ENCODE results near the gene ILF3.
"Not testable (repeated sequence)": the region's sequence is repeated elsewhere in the genome, so short reads cannot be mapped to it uniquely, and the experiment has no call there.

ILF3 gene

GRCh38 chr19:10675214-10675613 is 21.1 kb downstream of the ILF3 start:
- not testable (repeated sequence) for DNase-seq (ENCODE audit: low spot score)

GRCh38 chr19:10677751-10678150 is 23.6 kb downstream of the ILF3 start:
- DNase-seq (ENCODE audit: low spot score), result no peak

- no peak for DNase-seq (ENCODE audit: low spot score)
Measured at GRCh38 chr19:10678813-10679212, 24.7 kb downstream of the ILF3 start.

DNA sequence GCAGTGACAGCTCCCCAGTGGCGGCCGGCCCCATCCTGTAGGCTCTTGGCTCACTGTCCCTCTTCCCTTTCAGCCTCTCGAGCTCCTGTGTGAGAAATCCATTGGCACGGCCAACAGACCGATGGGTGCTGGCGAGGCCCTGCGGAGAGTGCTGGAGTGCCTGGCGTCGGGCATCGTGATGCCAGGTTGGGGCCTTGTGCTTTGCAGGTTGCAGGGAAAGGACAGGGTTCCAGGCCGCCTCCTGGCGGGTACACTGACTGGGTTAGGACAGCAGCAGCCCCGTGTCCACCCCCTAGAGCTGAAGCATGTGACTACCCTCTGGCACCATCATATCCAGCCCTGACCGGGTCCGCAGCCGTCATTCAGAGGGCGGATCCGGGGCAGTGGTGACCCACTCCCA is 25.6 kb downstream of the ILF3 start:
- no peak for DNase-seq (ENCODE audit: low spot score)

DNA sequence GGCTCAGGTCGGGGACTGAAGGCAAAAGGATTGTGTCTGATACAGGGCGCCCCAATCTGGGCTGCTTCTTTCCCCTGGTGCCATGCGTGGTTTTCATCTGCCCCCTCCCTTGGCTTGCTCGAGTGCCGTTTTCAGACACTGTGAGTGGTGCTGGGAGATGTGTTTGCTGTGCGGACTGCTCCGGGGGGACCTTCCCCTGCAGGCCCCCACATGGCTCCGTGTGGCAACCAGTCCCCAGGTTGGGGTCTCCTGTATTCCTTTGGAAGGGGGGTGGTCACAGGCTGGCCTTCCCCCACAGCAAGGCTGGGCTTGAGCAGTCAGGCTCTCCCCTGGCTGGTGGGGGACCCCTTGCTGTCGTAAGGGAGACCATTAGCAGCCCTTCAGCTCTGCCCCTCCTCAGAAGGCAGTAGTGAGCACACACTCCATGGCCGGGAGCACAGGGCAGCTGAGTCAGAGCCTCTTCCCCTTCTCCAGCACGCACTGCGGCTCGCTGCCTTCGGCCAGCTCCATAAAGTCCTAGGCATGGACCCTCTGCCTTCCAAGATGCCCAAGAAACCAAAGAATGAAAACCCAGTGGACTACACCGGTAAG is 26.5 kb downstream of the ILF3 start:
- DNase-seq (ENCODE audit: low spot score), result no peak

GRCh38 chr19:10681658-10682057 is 27.5 kb downstream of the ILF3 start:
- no peak for DNase-seq (ENCODE audit: low spot score)

DNA sequence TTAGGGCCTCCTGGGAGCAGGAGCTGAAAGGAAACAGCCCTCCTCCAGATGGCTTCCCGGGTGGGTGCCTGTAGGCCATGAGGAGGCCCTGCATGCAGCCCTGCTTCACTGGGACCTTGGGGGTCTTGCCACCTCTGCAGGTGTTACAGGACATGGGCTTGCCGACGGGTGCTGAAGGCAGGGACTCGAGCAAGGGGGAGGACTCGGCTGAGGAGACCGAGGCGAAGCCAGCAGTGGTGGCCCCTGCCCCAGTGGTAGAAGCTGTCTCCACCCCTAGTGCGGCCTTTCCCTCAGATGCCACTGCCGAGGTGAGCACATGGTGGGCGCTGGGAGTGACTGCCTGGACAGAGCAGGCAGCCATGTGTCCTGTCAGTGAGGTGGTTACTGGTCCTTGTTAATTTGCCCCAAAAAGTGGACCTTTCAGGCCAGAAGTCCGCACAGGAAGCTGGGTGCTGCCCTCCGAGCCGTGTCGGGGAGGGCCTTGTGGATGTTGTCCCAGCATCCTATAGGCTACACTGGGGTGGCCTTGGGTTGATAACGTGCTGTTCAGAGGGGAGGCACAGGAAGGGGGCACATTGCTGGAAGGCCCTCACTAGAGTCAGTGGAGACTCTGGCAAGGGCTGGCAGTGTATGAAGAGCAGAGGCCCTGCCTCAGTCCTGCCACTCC is 28.4 kb downstream of the ILF3 start:
- no peak for DNase-seq (ENCODE audit: low spot score)

DNA sequence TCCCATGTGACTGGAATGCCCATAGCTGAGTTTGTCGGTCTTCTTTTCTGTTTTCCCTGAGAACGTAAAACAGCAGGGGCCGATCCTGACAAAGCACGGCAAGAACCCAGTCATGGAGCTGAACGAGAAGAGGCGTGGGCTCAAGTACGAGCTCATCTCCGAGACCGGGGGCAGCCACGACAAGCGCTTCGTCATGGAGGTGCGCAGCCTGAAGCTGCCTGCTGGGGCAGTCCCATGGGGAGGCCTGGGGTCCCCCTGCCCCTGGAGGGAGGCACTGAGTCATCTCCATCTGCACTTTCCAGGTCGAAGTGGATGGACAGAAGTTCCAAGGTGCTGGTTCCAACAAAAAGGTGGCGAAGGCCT is 28.9 kb downstream of the ILF3 start:
- no peak for DNase-seq (ENCODE audit: low spot score)

GRCh38 chr19:10683582-10683981 is 29.4 kb downstream of the ILF3 start:
- no peak for DNase-seq (ENCODE audit: low spot score)

DNA sequence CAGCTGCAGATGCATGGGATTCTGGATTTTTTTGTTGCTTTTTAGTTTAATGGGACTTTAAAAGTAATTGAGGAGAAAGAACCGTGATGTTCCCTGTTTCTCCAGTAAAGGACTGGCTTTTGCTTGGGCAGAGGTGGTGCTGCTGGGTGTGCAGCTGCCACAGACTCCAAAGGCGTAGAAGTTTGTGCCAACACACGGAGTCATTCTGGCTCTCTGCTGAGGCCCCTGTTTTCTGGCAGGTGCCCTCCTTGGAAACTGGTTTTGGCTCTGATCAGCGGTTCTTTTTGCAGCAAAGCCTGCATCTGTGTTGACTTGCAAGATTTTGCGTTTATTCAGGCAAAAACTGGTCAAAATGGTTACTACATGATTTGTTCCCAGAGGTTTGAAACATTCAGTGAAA is 31.1 kb downstream of the ILF3 start:
- peak; percentile 53 for DNase-seq (ENCODE audit: low spot score)

- no peak for DNase-seq (ENCODE audit: low spot score)
Measured at GRCh38 chr19:10686193-10686592, 32.0 kb downstream of the ILF3 start.

- DNase-seq (ENCODE audit: low spot score), result peak; percentile 89
Measured at GRCh38 chr19:10686661-10687517, 32.7 kb downstream of the ILF3 start.

DNA sequence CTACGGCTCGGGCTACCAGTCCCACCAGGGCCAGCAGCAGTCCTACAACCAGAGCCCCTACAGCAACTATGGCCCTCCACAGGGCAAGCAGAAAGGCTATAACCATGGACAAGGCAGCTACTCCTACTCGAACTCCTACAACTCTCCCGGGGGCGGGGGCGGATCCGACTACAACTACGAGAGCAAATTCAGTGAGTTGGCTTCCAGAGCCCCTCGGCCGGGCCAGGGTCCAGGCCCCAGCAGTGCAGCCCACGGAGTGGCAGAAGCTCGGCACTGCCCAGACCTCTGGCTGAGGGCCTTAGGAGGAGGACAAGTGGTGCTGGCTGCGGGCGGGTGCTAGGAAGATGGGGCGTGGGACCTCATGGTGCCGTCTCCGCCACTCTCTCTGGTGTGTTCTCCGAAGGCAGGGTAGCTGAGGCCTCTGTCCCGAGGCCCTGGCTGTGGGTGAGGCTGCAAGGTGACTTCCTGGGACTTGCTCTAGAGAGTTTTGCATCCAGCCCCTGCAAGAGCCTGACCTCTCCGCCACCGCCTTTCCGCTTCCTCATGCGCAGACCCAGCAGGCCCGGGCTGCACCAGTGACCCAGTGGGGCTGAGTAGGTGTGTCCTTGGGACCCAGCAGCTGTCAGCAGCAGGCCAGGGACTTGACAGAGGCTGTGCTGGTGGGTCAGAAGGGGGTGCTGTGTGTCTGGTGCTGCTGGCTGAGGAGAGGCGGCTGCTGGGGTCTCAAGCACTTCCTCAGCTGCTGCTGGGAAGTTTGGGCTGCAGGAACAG is 33.6 kb downstream of the ILF3 start:
- no peak for DNase-seq (ENCODE audit: low spot score)

DNA sequence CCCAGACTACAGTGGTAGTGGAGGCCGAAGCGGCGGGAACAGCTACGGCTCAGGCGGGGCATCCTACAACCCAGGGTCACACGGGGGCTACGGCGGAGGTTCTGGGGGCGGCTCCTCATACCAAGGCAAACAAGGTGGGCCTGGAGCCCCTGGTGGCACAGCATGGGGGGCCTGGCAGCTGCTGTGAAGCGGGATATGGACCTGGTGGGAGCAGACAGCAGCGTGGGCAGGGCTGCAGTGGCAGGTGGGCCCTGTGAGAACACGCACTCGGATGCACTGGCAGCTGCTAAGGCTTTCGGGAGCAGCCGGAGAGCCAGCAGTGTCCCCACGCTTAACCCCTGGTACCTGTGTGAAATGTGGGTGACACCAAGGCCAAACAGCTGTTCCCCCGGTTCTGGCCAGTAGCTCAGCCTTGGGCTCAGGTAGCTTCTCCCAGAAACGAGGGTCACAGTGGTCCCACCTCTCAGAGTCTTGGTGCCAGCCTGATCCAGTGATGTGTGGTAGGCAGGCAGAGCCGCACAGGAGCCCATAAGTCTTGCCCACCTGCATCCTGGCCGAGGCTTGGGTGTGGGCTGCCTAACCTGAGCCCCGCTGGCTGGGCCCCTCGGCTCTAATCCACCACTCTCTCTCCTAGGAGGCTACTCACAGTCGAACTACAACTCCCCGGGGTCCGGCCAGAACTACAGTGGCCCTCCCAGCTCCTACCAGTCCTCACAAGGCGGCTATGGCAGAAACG is 34.6 kb downstream of the ILF3 start:
- no peak for DNase-seq (ENCODE audit: low spot score)

- DNase-seq (ENCODE audit: low spot score), result peak; percentile 48
Measured at GRCh38 chr19:10690341-10690781, 36.2 kb downstream of the ILF3 start.

- DNase-seq (ENCODE audit: low spot score), result no peak
Measured at GRCh38 chr19:10691178-10691881, 37.2 kb downstream of the ILF3 start.

GRCh38 chr19:10691883-10692282 is 37.7 kb downstream of the ILF3 start:
- no peak for DNase-seq (ENCODE audit: low spot score)

GRCh38 chr19:10692673-10693264 is 38.6 kb downstream of the ILF3 start:
- no peak for DNase-seq (ENCODE audit: low spot score)

DNA sequence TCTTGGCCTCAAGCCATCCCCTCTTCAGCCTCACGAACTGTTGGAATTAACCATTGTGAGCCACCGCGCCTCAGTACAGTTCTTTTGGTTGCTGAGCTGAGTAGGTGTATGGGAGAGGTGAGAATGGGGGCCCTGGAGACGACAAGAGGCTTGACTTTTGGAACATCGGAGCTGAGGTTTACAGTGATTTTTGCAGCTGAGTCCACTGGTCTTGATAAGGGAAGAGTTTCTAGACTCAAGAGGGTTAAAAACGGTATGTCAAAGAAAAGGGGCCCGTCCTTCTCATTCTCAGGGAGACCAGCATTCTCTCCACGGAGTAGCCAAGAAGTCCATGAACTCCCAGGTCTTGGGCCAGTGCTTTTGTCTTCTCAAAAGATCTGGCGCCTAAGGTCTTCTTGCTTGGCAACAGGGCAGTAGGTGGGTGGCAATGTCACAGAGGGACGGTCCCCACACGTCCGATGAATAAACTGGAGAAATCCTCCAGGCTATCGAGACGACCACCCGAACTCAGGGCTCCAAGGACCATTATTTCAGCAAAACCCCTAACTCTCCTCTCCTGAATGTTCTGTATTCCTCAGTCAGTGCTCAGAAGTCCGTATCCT is 40.7 kb downstream of the ILF3 start:
- no peak for DNase-seq (ENCODE audit: low spot score)

Measured in Ammon's horn (tissue), 1 donor.